ENCODE measurements around the gene MYPOP. TPM values are rescaled to one million over a fixed set of nuclear protein-coding genes. Genes with fewer than 3 reads are reported as not detected.

MYPOP gene
- total RNA-seq, 1 experiment from 2014 or later = 9.0 TPM

DNA sequence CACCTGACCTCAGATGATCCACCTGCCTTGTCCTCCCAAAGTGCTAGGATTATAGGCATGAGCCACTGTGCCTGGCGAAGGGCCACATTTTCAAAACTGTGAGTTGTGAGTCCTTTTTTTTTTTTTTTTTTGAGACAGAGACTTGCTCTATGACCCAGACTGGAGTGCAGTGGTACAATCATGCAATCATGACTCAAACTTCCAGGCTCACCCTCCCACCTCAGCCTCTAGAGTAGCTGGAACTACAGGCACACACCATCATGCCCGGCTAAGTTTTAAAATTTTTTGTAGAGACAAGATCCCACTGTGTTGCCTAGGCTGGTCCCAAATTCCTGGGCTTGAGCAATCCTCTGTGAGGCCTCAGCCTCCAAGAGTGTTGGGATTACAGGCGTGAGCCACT lies 3.8 kb upstream of the MYPOP start:
- no peak overlapping the region for H2BK120ac ChIP-seq (ENCODE audit: low read depth, low read length, poor library complexity, severe bottlenecking)
- H3K79me2 ChIP-seq (ENCODE audit: insufficient read depth, low read length) = no peaks in the 10 kb centered on the region
- H3K4me2 ChIP-seq (ENCODE audit: insufficient read depth, insufficient read length, low read length) = no peak overlapping the region
- H3K23ac ChIP-seq (ENCODE audit: insufficient read length, low read depth, low read length) = no peak overlapping the region
- Mint-ChIP-seq H3K4me1 (peaks cover 3 to 6% of the 10 kb centered on the region in 2 experiments; a peak in 3 of 4 replicates), H3K4me3 (no peak overlapping the region), H3K36me3 (ENCODE audit: insufficient read depth in 1 of 3, low read depth in 3 of 3) (no peaks in the 10 kb centered on the region), H3K9me3 (no peaks in the 10 kb centered on the region), H3K27ac (peak overlapping the region in 1 of 3 experiments; percentile 41; a peak in 1 of 7 replicates), H3K27me3 (ENCODE audit: low read depth) (peaks cover 7% of the 10 kb centered on the region; the same call in 1 of the 2 replicates)
- no peak overlapping the region for H2BK5ac ChIP-seq (ENCODE audit: insufficient read length, low read length)
- DNase-seq = no peak
- no peak overlapping the region for H3K56ac ChIP-seq (ENCODE audit: insufficient read length, low read depth, low read length)
- H2AK5ac ChIP-seq (ENCODE audit: insufficient read length, low read length) = no peak overlapping the region
- H3K27me3 ChIP-seq (ENCODE audit: insufficient read depth, low read length) = no peaks in the 10 kb centered on the region
- no CpG with 5 or more reads among the region's 3 CpGs for WGBS (ENCODE audit: extremely low coverage, insufficient read length, low lambda C conversion rate)
- no peaks in the 10 kb centered on the region for H4K20me1 ChIP-seq (ENCODE audit: control insufficient read depth, insufficient read depth, insufficient read length)
- H3K14ac ChIP-seq (ENCODE audit: insufficient read depth, low read length) = no peak overlapping the region
- H4K5ac ChIP-seq (ENCODE audit: insufficient read length, low read depth, low read length) = no peak overlapping the region
- H4K91ac ChIP-seq (ENCODE audit: insufficient read length, low read depth, low read length) = no peak overlapping the region
- H2BK20ac ChIP-seq (ENCODE audit: low read depth, low read length, poor library complexity, severe bottlenecking) = no peak overlapping the region
- TF ChIP-seq, protein P1, sequence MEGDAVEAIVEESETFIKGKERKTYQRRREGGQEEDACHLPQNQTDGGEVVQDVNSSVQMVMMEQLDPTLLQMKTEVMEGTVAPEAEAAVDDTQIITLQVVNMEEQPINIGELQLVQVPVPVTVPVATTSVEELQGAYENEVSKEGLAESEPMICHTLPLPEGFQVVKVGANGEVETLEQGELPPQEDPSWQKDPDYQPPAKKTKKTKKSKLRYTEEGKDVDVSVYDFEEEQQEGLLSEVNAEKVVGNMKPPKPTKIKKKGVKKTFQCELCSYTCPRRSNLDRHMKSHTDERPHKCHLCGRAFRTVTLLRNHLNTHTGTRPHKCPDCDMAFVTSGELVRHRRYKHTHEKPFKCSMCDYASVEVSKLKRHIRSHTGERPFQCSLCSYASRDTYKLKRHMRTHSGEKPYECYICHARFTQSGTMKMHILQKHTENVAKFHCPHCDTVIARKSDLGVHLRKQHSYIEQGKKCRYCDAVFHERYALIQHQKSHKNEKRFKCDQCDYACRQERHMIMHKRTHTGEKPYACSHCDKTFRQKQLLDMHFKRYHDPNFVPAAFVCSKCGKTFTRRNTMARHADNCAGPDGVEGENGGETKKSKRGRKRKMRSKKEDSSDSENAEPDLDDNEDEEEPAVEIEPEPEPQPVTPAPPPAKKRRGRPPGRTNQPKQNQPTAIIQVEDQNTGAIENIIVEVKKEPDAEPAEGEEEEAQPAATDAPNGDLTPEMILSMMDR (conservative IDR thresholded peaks at IDR 0.05) = no peak
- H2AFZ ChIP-seq (ENCODE audit: low read length) = no peak overlapping the region
- no peak overlapping the region for H2BK12ac ChIP-seq (ENCODE audit: insufficient read length, low read depth, low read length)
- H3K27ac ChIP-seq (ENCODE audit: insufficient read length, low read depth, low read length) = no peak overlapping the region
- H4K8ac ChIP-seq (replicated peaks; ENCODE audit: insufficient read length, low read depth, low read length) = no peak overlapping the region
- H3K4me1 ChIP-seq (ENCODE audit: insufficient read depth, low read length) = no peaks in the 10 kb centered on the region
- no peak overlapping the region for H3K4ac ChIP-seq (ENCODE audit: low read depth, low read length)
- no peaks in the 10 kb centered on the region for H3K79me1 ChIP-seq (ENCODE audit: insufficient read depth, low read depth, low read length, poor library complexity, severe bottlenecking)
- H3K18ac ChIP-seq (ENCODE audit: insufficient read length, low read depth, low read length) = no peak overlapping the region
- H3K23me2 ChIP-seq (ENCODE audit: insufficient read length, low read depth, low read length, poor library complexity, severe bottlenecking) = peaks cover 14% of the 10 kb centered on the region
- no peaks in the 10 kb centered on the region for H3K9me3 ChIP-seq (ENCODE audit: control insufficient read depth, low read depth, low read length)
- H2BK15ac ChIP-seq (ENCODE audit: low read depth, low read length) = no peak overlapping the region
- H3T11ph ChIP-seq (ENCODE audit: low read length) = no peak overlapping the region
- no peak overlapping the region for H3K9ac ChIP-seq (ENCODE audit: extremely low read depth, insufficient read length, low read length)
